Measurements from ENCODE around the gene PBX3.
"Not testable (repeated sequence)": the region's sequence is repeated elsewhere in the genome, so short reads cannot be mapped to it uniquely, and the experiment has no call there.

Gene PBX3

DNA sequence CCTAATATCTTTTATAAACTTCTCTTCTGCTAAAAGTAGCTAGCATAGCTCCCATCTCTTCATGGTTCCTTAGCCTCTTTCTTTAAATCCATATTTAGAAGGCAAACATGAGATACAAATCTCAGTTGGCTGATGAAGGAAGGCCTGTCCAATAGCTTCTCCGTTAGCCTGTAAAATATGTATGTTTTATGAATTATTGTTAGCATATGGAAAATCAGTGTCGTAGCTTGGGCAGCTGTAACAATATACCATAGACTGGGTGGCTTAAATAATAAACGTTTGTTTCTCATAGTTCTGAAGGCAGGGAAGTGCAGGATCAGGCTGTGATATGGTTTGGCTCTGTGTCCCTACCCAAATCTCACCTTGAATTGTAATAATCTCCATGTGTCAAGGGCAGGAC is 63.8 kb downstream of the PBX3 start:
- no peaks in the 10 kb centered on the region for H3K27me3 ChIP-seq (ENCODE audit: control insufficient read depth, insufficient read depth, low read length)
- H3K4me3 ChIP-seq (ENCODE audit: low read length), result no peak overlapping the region
- peaks cover 8% of the 10 kb centered on the region for H3K4me1 ChIP-seq (ENCODE audit: control insufficient read depth, low read depth, low read length)
- no peaks in the 10 kb centered on the region for H3K9me3 ChIP-seq (ENCODE audit: control insufficient read depth, low read depth, low read length)
- no peaks in the 10 kb centered on the region for H3K36me3 ChIP-seq (ENCODE audit: control insufficient read depth, low read depth, low read length)
- H3K9ac ChIP-seq (ENCODE audit: low read length), result no peak overlapping the region
- no peak overlapping the region for H3K27ac ChIP-seq (ENCODE audit: low read length)

DNA sequence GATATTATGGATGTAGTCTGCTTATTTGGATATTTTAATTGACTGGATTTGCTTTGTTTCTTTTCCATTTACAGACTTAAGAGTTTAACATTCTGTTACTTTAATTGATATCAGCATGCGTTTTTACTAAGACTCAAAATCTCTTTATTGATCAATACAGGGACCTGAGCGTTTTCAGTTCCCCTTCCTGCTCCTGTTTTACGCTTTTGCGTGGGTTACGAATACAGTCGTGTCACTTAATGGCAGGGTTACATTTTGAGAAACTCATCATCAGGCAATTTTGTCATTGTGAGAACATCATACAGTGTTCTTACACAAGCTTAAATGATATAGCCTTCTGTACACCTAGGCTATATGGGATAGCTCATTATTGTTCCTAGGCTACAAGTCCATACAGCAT is 65.2 kb downstream of the PBX3 start:
- Histone ChIP-seq H3K36me3 (ENCODE audit: control insufficient read depth, low read depth, low read length) (no peaks in the 10 kb centered on the region), H3K27me3 (ENCODE audit: control insufficient read depth, insufficient read depth, low read length) (no peaks in the 10 kb centered on the region), H3K4me1 (ENCODE audit: control insufficient read depth, low read depth, low read length) (peaks cover 12% of the 10 kb centered on the region), H3K9me3 (ENCODE audit: control insufficient read depth, low read depth, low read length) (no peaks in the 10 kb centered on the region), H3K9ac (ENCODE audit: low read length) (no peak overlapping the region), H3K4me3 (ENCODE audit: low read length) (no peak overlapping the region), H3K27ac (ENCODE audit: low read length) (no peak overlapping the region)

GRCh38 chr9:125815568-125815967 is 68.4 kb downstream of the PBX3 start:
- H3K9ac ChIP-seq (ENCODE audit: low read length), result no peak overlapping the region
- H3K4me3 ChIP-seq (ENCODE audit: low read length), result no peak overlapping the region
- H3K36me3 ChIP-seq (ENCODE audit: control insufficient read depth, low read depth, low read length), result no peaks in the 10 kb centered on the region

GRCh38 chr9:125816321-125816720 is 69.1 kb downstream of the PBX3 start:
- Histone ChIP-seq H3K36me3 (ENCODE audit: control insufficient read depth, low read depth, low read length) (no peaks in the 10 kb centered on the region), H3K4me3 (ENCODE audit: low read length) (no peak overlapping the region), H3K4me1 (ENCODE audit: control insufficient read depth, low read depth, low read length) (peaks cover 12% of the 10 kb centered on the region), H3K9ac (ENCODE audit: low read length) (no peak overlapping the region), H3K9me3 (ENCODE audit: control insufficient read depth, low read depth, low read length) (no peaks in the 10 kb centered on the region), H3K27ac (ENCODE audit: low read length) (no peak overlapping the region), H3K27me3 (ENCODE audit: control insufficient read depth, insufficient read depth, low read length) (no peaks in the 10 kb centered on the region)

More at GRCh38 chr9:125815568-125815967, 68.4 kb downstream of the PBX3 start:
- Histone ChIP-seq H3K27me3 (ENCODE audit: control insufficient read depth, insufficient read depth, low read length) (no peaks in the 10 kb centered on the region), H3K27ac (ENCODE audit: low read length) (no peak overlapping the region), H3K9me3 (ENCODE audit: control insufficient read depth, low read depth, low read length) (no peaks in the 10 kb centered on the region), H3K4me1 (ENCODE audit: control insufficient read depth, low read depth, low read length) (peaks cover 12% of the 10 kb centered on the region)

DNA sequence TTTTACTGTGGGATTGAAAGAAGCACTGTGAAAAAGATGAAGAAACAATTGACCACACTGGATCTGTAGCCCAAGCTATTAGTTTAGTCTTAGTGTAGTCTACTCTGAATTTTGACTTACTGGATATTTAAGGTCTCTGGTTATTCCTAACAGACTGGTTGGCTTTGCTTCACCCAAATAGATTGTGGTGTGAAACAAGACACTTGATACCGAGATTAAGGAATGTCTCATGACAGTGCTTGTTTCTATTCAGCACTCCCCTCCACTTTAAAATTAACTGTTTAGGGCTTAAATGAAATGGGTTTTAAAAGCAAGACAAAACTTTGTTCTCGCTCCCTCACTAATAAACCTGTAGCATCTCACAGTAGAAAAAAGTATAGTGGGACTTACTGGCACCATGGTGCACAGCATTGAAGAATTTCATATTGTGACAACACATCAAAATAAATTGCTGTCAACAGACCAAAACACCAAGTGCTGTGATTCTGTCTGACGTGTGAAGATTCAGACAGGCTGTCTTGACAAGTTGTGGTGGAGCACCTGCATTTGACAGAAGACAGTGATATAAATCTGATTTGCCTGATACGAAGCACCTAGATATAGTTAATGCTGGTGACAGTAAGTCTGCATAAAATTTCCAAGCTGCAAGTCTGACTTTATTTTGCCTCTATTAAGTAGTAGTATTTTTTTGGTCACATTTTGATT is 73.1 kb downstream of the PBX3 start:
- Histone ChIP-seq H3K36me3 (ENCODE audit: control insufficient read depth, low read depth, low read length) (no peaks in the 10 kb centered on the region), H3K9ac (ENCODE audit: low read length) (no peak overlapping the region), H3K27ac (ENCODE audit: low read length) (no peak overlapping the region), H3K4me3 (ENCODE audit: low read length) (no peak overlapping the region), H3K27me3 (ENCODE audit: control insufficient read depth, insufficient read depth, low read length) (no peaks in the 10 kb centered on the region), H3K9me3 (ENCODE audit: control insufficient read depth, low read depth, low read length) (no peaks in the 10 kb centered on the region), H3K4me1 (ENCODE audit: control insufficient read depth, low read depth, low read length) (peaks cover 12% of the 10 kb centered on the region)

GRCh38 chr9:125821078-125821477 is 73.9 kb downstream of the PBX3 start:
- Histone ChIP-seq H3K4me3 (ENCODE audit: low read length) (no peak overlapping the region), H3K9me3 (ENCODE audit: control insufficient read depth, low read depth, low read length) (no peaks in the 10 kb centered on the region), H3K4me1 (ENCODE audit: control insufficient read depth, low read depth, low read length) (peaks cover 4% of the 10 kb centered on the region), H3K27me3 (ENCODE audit: control insufficient read depth, insufficient read depth, low read length) (no peaks in the 10 kb centered on the region), H3K36me3 (ENCODE audit: control insufficient read depth, low read depth, low read length) (no peaks in the 10 kb centered on the region), H3K27ac (ENCODE audit: low read length) (no peak overlapping the region), H3K9ac (ENCODE audit: low read length) (no peak overlapping the region)

DNA sequence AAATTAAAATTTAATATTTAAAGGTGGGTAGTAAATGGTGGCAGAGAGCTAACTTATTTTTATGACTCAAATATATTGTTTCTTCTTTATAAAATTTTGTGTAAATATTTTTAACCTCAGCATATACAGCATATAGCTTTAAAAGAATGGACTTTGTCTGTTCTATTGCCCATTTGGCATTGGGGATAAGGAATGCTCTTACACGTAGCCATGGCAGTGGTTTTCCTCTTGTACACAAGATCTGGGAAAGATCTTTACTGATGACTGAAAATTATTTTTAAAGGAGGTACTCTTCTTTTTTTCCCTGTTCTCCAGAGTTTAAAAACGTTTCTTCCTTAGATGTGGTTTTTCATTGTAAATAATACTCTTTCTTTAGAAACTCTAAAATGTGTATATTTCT is 75.0 kb downstream of the PBX3 start:
- no peaks in the 10 kb centered on the region for H3K27me3 ChIP-seq (ENCODE audit: control insufficient read depth, insufficient read depth, low read length)
- H3K4me3 ChIP-seq (ENCODE audit: low read length), result no peak overlapping the region

DNA sequence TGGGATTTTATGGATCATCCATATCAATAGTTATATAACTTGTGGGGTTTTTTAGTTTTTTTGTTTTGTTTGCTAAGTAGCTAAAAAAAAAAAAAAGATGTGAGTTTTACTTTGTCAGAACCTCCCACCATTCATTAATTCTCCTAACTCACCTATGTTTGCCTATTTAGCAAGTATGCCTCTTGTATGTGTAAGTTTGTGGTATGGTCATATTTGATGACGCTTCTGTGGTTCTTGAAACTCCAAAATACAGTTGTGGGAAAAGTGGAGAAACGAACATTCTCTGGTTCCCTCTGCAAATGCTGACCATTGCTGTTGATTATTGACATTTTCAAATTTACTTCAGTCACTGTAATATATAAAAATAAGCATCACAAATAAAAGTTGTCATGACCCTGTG is 75.7 kb downstream of the PBX3 start:
- Histone ChIP-seq H3K4me3 (ENCODE audit: low read length) (no peak overlapping the region), H3K27ac (ENCODE audit: low read length) (no peak overlapping the region)

More for the DNA sequence above, 75.0 kb downstream of the PBX3 start:
- Histone ChIP-seq H3K27ac (ENCODE audit: low read length) (no peak overlapping the region), H3K36me3 (ENCODE audit: control insufficient read depth, low read depth, low read length) (no peaks in the 10 kb centered on the region), H3K9me3 (ENCODE audit: control insufficient read depth, low read depth, low read length) (no peaks in the 10 kb centered on the region), H3K4me1 (ENCODE audit: control insufficient read depth, low read depth, low read length) (no peaks in the 10 kb centered on the region), H3K9ac (ENCODE audit: low read length) (no peak overlapping the region)

GRCh38 chr9:125823874-125824406 is 76.8 kb downstream of the PBX3 start:
- H3K27ac ChIP-seq (ENCODE audit: low read length); H3K9ac ChIP-seq (ENCODE audit: low read length); H3K4me1 ChIP-seq (ENCODE audit: control insufficient read depth, low read depth, low read length); H3K36me3 ChIP-seq (ENCODE audit: control insufficient read depth, low read depth, low read length); H3K9me3 ChIP-seq (ENCODE audit: control insufficient read depth, low read depth, low read length); H3K4me3 ChIP-seq (ENCODE audit: low read length); H3K27me3 ChIP-seq (ENCODE audit: control insufficient read depth, insufficient read depth, low read length): not testable (repeated sequence)

More for the DNA sequence above, 75.7 kb downstream of the PBX3 start:
- Histone ChIP-seq H3K36me3 (ENCODE audit: control insufficient read depth, low read depth, low read length) (no peaks in the 10 kb centered on the region), H3K4me1 (ENCODE audit: control insufficient read depth, low read depth, low read length) (no peaks in the 10 kb centered on the region), H3K9me3 (ENCODE audit: control insufficient read depth, low read depth, low read length) (no peaks in the 10 kb centered on the region), H3K9ac (ENCODE audit: low read length) (no peak overlapping the region), H3K27me3 (ENCODE audit: control insufficient read depth, insufficient read depth, low read length) (no peaks in the 10 kb centered on the region)

DNA sequence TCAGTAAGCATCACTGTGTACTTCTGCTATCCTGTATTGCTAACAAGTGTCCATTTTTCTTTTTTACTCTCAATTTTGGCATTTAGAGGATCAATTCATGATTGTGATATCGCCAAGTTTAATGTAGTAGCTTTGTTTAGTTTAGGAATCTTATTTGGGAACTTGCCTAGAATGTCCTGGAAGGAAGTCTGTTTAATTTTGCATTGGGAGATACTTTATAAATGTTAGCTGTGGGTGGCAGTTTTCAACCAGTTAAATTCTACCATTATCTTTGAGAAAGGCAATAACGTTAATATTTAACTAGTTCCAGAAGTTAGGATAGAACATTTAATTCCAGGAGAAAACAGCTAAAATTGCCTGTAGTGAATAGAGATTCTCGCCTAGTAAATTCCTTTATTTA is 78.6 kb downstream of the PBX3 start:
- H3K9me3 ChIP-seq (ENCODE audit: control insufficient read depth, low read depth, low read length), result no peaks in the 10 kb centered on the region
- no peak overlapping the region for H3K27ac ChIP-seq (ENCODE audit: low read length)
- H3K36me3 ChIP-seq (ENCODE audit: control insufficient read depth, low read depth, low read length), result no peaks in the 10 kb centered on the region
- H3K4me1 ChIP-seq (ENCODE audit: control insufficient read depth, low read depth, low read length), result no peaks in the 10 kb centered on the region
- H3K4me3 ChIP-seq (ENCODE audit: low read length), result no peak overlapping the region
- H3K9ac ChIP-seq (ENCODE audit: low read length), result no peak overlapping the region
- H3K27me3 ChIP-seq (ENCODE audit: control insufficient read depth, insufficient read depth, low read length), result no peaks in the 10 kb centered on the region

DNA sequence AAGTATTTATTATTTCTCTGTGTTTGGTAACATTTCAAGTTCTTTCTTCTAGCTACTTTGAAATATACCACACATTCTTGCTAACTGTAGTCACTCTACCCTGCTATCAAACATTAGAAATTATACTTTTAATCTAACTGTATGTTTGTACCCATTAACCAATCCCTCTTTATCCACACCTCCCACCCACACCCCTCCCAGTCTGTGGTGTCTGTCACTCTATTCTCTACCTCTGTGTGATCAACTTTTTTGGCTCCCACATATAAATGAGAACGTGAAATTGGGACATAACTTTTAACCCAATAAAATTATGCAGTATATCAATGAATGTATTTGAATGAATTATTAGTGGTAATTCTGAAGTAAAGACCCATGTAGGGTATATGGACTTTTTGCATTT is 79.7 kb downstream of the PBX3 start:
- no peak overlapping the region for H3K9ac ChIP-seq (ENCODE audit: low read length)
- H3K4me3 ChIP-seq (ENCODE audit: low read length), result no peak overlapping the region
- no peaks in the 10 kb centered on the region for H3K36me3 ChIP-seq (ENCODE audit: control insufficient read depth, low read depth, low read length)
- no peaks in the 10 kb centered on the region for H3K4me1 ChIP-seq (ENCODE audit: control insufficient read depth, low read depth, low read length)
- H3K27me3 ChIP-seq (ENCODE audit: control insufficient read depth, insufficient read depth, low read length), result no peaks in the 10 kb centered on the region
- H3K27ac ChIP-seq (ENCODE audit: low read length), result no peak overlapping the region
- no peaks in the 10 kb centered on the region for H3K9me3 ChIP-seq (ENCODE audit: control insufficient read depth, low read depth, low read length)

GRCh38 chr9:125829743-125830142 is 82.6 kb downstream of the PBX3 start:
- Histone ChIP-seq H3K9ac (ENCODE audit: low read length) (no peak overlapping the region), H3K4me3 (ENCODE audit: low read length) (no peak overlapping the region), H3K27me3 (ENCODE audit: control insufficient read depth, insufficient read depth, low read length) (no peaks in the 10 kb centered on the region), H3K4me1 (ENCODE audit: control insufficient read depth, low read depth, low read length) (no peaks in the 10 kb centered on the region), H3K27ac (ENCODE audit: low read length) (no peak overlapping the region), H3K9me3 (ENCODE audit: control insufficient read depth, low read depth, low read length) (no peaks in the 10 kb centered on the region), H3K36me3 (ENCODE audit: control insufficient read depth, low read depth, low read length) (no peaks in the 10 kb centered on the region)
